ENCODE results near the gene CADPS. TPM values are rescaled to one million over a fixed set of nuclear protein-coding genes. Genes with fewer than 3 reads are reported as not detected.

Gene CADPS
- total RNA-seq, 1 experiment from 2014 or later, result not detected

- intact Hi-C loops (cut with micrococcal nuclease; ENCODE audit: unreplicated experiment), result no loop called here
- ChIA-PET POLR2A (ENCODE audit: low non-redundant PET) (no interaction called here), CTCF (no interaction called here)
- no peak for DNase-seq (ENCODE audit: low spot score)
- TF ChIP-seq CTCF (conservative IDR thresholded peaks at IDR 0.05; ENCODE audit: low read depth, low read length) (no peak), EZH2 (IDR thresholded peaks at IDR 0.05; ENCODE audit: borderline replicate concordance, low read depth, low read length, poor library complexity, severe bottlenecking) (no peak)
- Histone ChIP-seq H3K27ac (ENCODE audit: low read depth, low read length, poor library complexity, severe bottlenecking) (no peak overlapping the region), H3K36me3 (ENCODE audit: insufficient read depth, low read length, poor library complexity, severe bottlenecking) (no peaks in the 10 kb centered on the region), H3K9me3 (ENCODE audit: low read depth, low read length, poor library complexity, severe bottlenecking) (no peaks in the 10 kb centered on the region), H3K4me1 (ENCODE audit: insufficient read depth, low read length, poor library complexity, severe bottlenecking) (no peaks in the 10 kb centered on the region), H3K4me3 (ENCODE audit: low read depth, low read length, poor library complexity, severe bottlenecking) (no peak overlapping the region), H3K27me3 (replicated peaks; ENCODE audit: insufficient read depth, low read depth, low read length, poor library complexity) (no peaks in the 10 kb centered on the region)
- BruUV-seq (replicated peaks), result no TSS peak
Measured at GRCh38 chr3:62670351-62670750, 204.9 kb downstream of the CADPS start.

- CTCF ChIA-PET, result no interaction called here
- Histone ChIP-seq H3K4me1 (ENCODE audit: insufficient read depth, low read length, poor library complexity, severe bottlenecking) (no peaks in the 10 kb centered on the region), H3K36me3 (ENCODE audit: insufficient read depth, low read length, poor library complexity, severe bottlenecking) (no peaks in the 10 kb centered on the region), H3K27ac (ENCODE audit: low read depth, low read length, poor library complexity, severe bottlenecking) (no peak overlapping the region), H3K9me3 (ENCODE audit: low read depth, low read length, poor library complexity, severe bottlenecking) (no peaks in the 10 kb centered on the region), H3K27me3 (replicated peaks; ENCODE audit: insufficient read depth, low read depth, low read length, poor library complexity) (no peaks in the 10 kb centered on the region), H3K4me3 (ENCODE audit: low read depth, low read length, poor library complexity, severe bottlenecking) (no peak overlapping the region)
- POLR2A ChIA-PET (ENCODE audit: low non-redundant PET), result no interaction called here
- intact Hi-C loops (cut with micrococcal nuclease; ENCODE audit: unreplicated experiment), result no loop called here
- DNase-seq (ENCODE audit: low spot score), result no peak
- BruUV-seq (replicated peaks), result no TSS peak
- TF ChIP-seq CTCF (conservative IDR thresholded peaks at IDR 0.05; ENCODE audit: low read depth, low read length) (no peak), EZH2 (IDR thresholded peaks at IDR 0.05; ENCODE audit: borderline replicate concordance, low read depth, low read length, poor library complexity, severe bottlenecking) (no peak)
Measured at GRCh38 chr3:62669161-62669560, 206.1 kb downstream of the CADPS start.

GRCh38 chr3:62667714-62668113, 207.5 kb downstream of the CADPS start:
- H3K9me3 ChIP-seq (ENCODE audit: low read depth, low read length, poor library complexity, severe bottlenecking), result no peaks in the 10 kb centered on the region
- no TSS peak for BruUV-seq (replicated peaks)
- POLR2A ChIA-PET (ENCODE audit: low non-redundant PET), result no interaction called here
- no peaks in the 10 kb centered on the region for H3K27me3 ChIP-seq (replicated peaks; ENCODE audit: insufficient read depth, low read depth, low read length, poor library complexity)
- intact Hi-C loops (cut with micrococcal nuclease; ENCODE audit: unreplicated experiment), result no loop called here
- no peak overlapping the region for H3K27ac ChIP-seq (ENCODE audit: low read depth, low read length, poor library complexity, severe bottlenecking)
- H3K4me1 ChIP-seq (ENCODE audit: insufficient read depth, low read length, poor library complexity, severe bottlenecking), result no peaks in the 10 kb centered on the region
- TF ChIP-seq CTCF (conservative IDR thresholded peaks at IDR 0.05; ENCODE audit: low read depth, low read length) (no peak), EZH2 (IDR thresholded peaks at IDR 0.05; ENCODE audit: borderline replicate concordance, low read depth, low read length, poor library complexity, severe bottlenecking) (no peak)
- no peaks in the 10 kb centered on the region for H3K36me3 ChIP-seq (ENCODE audit: insufficient read depth, low read length, poor library complexity, severe bottlenecking)
- CTCF ChIA-PET, result no interaction called here
- H3K4me3 ChIP-seq (ENCODE audit: low read depth, low read length, poor library complexity, severe bottlenecking), result no peak overlapping the region
- no peak for DNase-seq (ENCODE audit: low spot score)

Measured in A673 (cell line).